ENCODE results near the gene PTEN. TPM values are rescaled to one million over a fixed set of nuclear protein-coding genes. Genes with fewer than 3 reads are reported as not detected.
A peak's percentile ranks its signal among the peaks of the same experiment; 100 is the strongest.
"Not testable (repeated sequence)": the region's sequence is repeated elsewhere in the genome, so short reads cannot be mapped to it uniquely, and the experiment has no call there.

The PTEN gene
- total RNA-seq, 1 donor: 169 TPM

DNA sequence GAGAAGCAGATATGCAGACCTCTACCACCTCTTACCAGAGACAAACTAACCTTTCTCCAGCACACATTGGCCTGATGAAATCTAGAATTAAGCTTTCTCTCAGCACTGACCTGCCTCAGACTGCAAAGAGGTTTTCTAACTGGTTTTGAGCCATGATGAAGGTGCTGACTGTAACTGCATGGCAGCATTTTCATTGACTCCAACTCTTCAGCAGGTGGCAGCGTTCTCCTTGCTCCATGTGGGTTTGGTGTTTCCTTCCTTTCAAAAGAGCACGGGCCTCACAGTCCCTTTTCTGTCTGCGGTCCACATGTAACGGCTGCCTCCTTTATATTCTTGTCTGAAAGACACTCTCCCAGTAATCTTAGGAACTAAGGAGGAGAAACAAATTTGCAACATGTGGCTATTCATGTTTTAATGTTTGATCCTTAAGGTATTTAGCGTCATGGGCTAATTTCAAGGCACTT is 12.7 kb upstream of the PTEN start:
- Histone ChIP-seq H3K9me3 (ENCODE audit: low read depth, low read length) (no peaks in the 10 kb centered on the region), H3K27ac (ENCODE audit: low read depth, low read length) (no peak overlapping the region), H3K4me3 (ENCODE audit: insufficient read depth, low read length) (no peak overlapping the region), H3K4me2 (ENCODE audit: insufficient read depth, low read length) (no peak overlapping the region), H4K20me1 (ENCODE audit: insufficient read depth, low read length) (no peaks in the 10 kb centered on the region), H2AFZ (ENCODE audit: low read length) (peak overlapping the region; percentile 69), H3K79me2 (ENCODE audit: insufficient read depth, low read length) (no peaks in the 10 kb centered on the region), H3K27me3 (ENCODE audit: insufficient read depth, low read length) (no peaks in the 10 kb centered on the region), H3K36me3 (ENCODE audit: insufficient read depth, low read length) (no peaks in the 10 kb centered on the region), H3K4me1 (ENCODE audit: insufficient read depth, low read length) (peaks cover 6% of the 10 kb centered on the region)
- DNase-seq (ENCODE audit: insufficient read length, low spot score, missing footprints): peak; percentile 44
- TF ChIP-seq, protein P1, sequence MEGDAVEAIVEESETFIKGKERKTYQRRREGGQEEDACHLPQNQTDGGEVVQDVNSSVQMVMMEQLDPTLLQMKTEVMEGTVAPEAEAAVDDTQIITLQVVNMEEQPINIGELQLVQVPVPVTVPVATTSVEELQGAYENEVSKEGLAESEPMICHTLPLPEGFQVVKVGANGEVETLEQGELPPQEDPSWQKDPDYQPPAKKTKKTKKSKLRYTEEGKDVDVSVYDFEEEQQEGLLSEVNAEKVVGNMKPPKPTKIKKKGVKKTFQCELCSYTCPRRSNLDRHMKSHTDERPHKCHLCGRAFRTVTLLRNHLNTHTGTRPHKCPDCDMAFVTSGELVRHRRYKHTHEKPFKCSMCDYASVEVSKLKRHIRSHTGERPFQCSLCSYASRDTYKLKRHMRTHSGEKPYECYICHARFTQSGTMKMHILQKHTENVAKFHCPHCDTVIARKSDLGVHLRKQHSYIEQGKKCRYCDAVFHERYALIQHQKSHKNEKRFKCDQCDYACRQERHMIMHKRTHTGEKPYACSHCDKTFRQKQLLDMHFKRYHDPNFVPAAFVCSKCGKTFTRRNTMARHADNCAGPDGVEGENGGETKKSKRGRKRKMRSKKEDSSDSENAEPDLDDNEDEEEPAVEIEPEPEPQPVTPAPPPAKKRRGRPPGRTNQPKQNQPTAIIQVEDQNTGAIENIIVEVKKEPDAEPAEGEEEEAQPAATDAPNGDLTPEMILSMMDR (IDR thresholded peaks at IDR 0.05; ENCODE audit: extremely low read depth, low read depth, low read length): peak; percentile 65

DNA sequence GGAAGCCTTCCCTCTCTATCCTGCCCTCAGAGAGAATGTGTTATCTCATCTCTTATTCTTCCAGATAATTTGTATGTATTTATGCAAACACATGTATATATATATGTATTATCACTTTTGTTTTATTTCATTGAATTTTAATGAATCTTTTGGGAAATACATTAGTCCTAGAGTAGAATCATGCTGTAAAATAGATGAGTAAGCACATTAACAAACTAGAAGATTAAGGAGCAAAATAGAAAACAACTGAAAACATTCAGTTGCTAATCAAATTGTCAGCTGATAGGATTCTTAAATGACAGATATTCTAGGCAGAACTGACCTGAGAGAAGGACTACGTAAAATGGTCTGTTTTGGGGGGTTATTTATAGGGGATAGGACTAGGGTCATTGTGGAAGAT is 11.3 kb upstream of the PTEN start:
- TF ChIP-seq, protein P1 (IDR thresholded peaks at IDR 0.05; ENCODE audit: extremely low read depth, low read depth, low read length): no peak
- H3K4me3 ChIP-seq (ENCODE audit: insufficient read depth, low read length): no peak overlapping the region
- no peak overlapping the region for H2AFZ ChIP-seq (ENCODE audit: low read length)
- no peaks in the 10 kb centered on the region for H3K36me3 ChIP-seq (ENCODE audit: insufficient read depth, low read length)
- H3K9me3 ChIP-seq (ENCODE audit: low read depth, low read length): no peaks in the 10 kb centered on the region
- no peak for DNase-seq (ENCODE audit: insufficient read length, low spot score, missing footprints)
- H3K4me2 ChIP-seq (ENCODE audit: insufficient read depth, low read length): no peak overlapping the region
- no peak overlapping the region for H3K27ac ChIP-seq (ENCODE audit: low read depth, low read length)
- H4K20me1 ChIP-seq (ENCODE audit: insufficient read depth, low read length): no peaks in the 10 kb centered on the region
- no peaks in the 10 kb centered on the region for H3K79me2 ChIP-seq (ENCODE audit: insufficient read depth, low read length)
- H3K4me1 ChIP-seq (ENCODE audit: insufficient read depth, low read length): no peaks in the 10 kb centered on the region
- no peaks in the 10 kb centered on the region for H3K27me3 ChIP-seq (ENCODE audit: insufficient read depth, low read length)

DNA sequence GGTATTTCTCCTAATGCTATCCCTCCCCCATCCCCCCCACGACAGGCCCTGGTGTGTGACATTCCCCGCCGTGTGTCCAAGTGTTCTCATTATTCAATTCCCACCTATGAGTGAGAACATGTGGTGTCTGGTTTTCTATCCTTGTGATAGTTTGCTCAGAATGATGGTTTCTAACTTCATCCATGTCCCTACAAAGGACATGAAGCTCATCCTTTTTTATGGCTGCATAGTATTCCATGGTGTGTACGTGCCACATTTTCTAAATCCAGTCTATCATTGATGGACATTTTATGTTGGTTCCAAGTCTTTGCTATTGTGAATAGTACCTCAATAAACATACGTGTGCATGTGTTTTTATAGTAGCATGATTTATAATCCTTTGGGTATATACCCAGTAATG is 8.2 kb upstream of the PTEN start:
- H3K9me3 ChIP-seq (ENCODE audit: low read depth, low read length); H3K27me3 ChIP-seq (ENCODE audit: insufficient read depth, low read length); H3K4me1 ChIP-seq (ENCODE audit: insufficient read depth, low read length); H3K4me2 ChIP-seq (ENCODE audit: insufficient read depth, low read length); H2AFZ ChIP-seq (ENCODE audit: low read length); H3K27ac ChIP-seq (ENCODE audit: low read depth, low read length); H3K79me2 ChIP-seq (ENCODE audit: insufficient read depth, low read length); H4K20me1 ChIP-seq (ENCODE audit: insufficient read depth, low read length); H3K36me3 ChIP-seq (ENCODE audit: insufficient read depth, low read length); DNase-seq (ENCODE audit: insufficient read length, low spot score, missing footprints); H3K4me3 ChIP-seq (ENCODE audit: insufficient read depth, low read length): not testable (repeated sequence)

DNA sequence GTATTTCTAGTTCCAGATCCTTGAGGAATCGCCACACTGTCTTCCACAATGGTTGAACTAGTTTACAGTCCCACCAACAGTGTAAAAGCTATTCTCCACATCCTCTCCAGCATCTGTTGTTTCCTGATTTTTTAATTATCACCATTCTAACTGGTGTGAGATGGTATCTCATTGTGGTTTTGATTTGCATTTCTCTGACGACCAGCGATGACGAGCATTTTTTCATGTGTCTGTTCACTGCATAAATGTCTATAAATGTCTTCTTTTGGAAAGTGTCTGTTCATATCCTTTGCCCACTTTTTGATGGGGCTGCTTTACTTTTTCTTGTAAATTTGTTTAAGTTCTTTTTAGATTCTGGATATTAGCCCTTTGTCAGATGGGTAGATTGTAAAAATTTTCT is 7.8 kb upstream of the PTEN start:
- not testable (repeated sequence) for DNase-seq (ENCODE audit: insufficient read length, low spot score, missing footprints)

DNA sequence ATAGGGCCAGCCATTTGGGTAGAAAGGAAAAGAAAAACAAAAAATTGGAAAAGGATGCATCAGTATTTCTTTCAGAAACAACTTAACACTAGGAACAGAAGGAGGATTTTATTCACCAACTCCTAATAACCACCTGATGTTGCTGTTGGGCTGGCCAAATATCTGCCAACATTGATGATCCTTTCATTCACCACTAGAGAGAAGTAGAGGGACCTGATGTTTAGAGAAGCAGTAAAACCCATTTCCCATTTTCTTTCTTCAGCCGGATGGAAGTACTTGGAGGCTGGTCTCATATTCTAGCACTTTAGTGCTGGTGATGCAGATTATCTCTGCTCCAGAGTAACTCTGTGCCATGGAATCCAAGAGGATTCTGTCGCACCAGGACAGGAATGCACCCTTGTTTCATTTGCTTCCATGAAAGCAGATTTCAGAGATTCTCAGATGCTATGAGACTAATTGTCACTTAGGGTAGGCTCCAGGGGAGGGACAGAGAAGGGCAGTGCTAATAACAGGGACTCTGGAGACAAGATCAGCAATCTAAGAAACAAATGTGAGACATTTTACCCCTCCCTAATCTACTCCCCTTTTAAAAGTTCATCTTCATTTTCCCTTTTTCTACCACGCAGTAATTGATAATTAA is 3.1 kb upstream of the PTEN start:
- no peaks in the 10 kb centered on the region for H3K9me3 ChIP-seq (ENCODE audit: low read depth, low read length)
- H3K79me2 ChIP-seq (ENCODE audit: insufficient read depth, low read length): peaks cover 13% of the 10 kb centered on the region
- no peak overlapping the region for H3K4me2 ChIP-seq (ENCODE audit: insufficient read depth, low read length)
- peaks cover 11% of the 10 kb centered on the region for H4K20me1 ChIP-seq (ENCODE audit: insufficient read depth, low read length)
- no peaks in the 10 kb centered on the region for H3K27me3 ChIP-seq (ENCODE audit: insufficient read depth, low read length)
- no peak overlapping the region for H3K27ac ChIP-seq (ENCODE audit: low read depth, low read length)
- no peak overlapping the region for H3K4me3 ChIP-seq (ENCODE audit: insufficient read depth, low read length)
- H3K4me1 ChIP-seq (ENCODE audit: insufficient read depth, low read length): peaks cover 9% of the 10 kb centered on the region
- peak; percentile 65 for DNase-seq (ENCODE audit: insufficient read length, low spot score, missing footprints)
- TF ChIP-seq, protein P1 (IDR thresholded peaks at IDR 0.05; ENCODE audit: extremely low read depth, low read depth, low read length): peak; percentile 71
- H3K36me3 ChIP-seq (ENCODE audit: insufficient read depth, low read length): no peaks in the 10 kb centered on the region
- peak overlapping the region; percentile 69 for H2AFZ ChIP-seq (ENCODE audit: low read length)

More for the DNA sequence above, 7.8 kb upstream of the PTEN start:
- H3K4me2 ChIP-seq (ENCODE audit: insufficient read depth, low read length); H3K36me3 ChIP-seq (ENCODE audit: insufficient read depth, low read length); H3K4me3 ChIP-seq (ENCODE audit: insufficient read depth, low read length); H3K4me1 ChIP-seq (ENCODE audit: insufficient read depth, low read length); H4K20me1 ChIP-seq (ENCODE audit: insufficient read depth, low read length); H2AFZ ChIP-seq (ENCODE audit: low read length); H3K79me2 ChIP-seq (ENCODE audit: insufficient read depth, low read length); H3K27ac ChIP-seq (ENCODE audit: low read depth, low read length); H3K27me3 ChIP-seq (ENCODE audit: insufficient read depth, low read length); H3K9me3 ChIP-seq (ENCODE audit: low read depth, low read length): not testable (repeated sequence)

Measured in osteoblast (primary cell).